NCI-H524 treated with DMSO at 0.1 percent for 48 hours (cell line): ENCODE results near the gene AGPAT1.
A peak's percentile ranks its signal among the peaks of the same experiment; 100 is the strongest.
"Not testable (repeated sequence)": the region's sequence is repeated elsewhere in the genome, so short reads cannot be mapped to it uniquely, and the experiment has no call there.

Experiments used
- DNase-seq: peaks from one replicate; lab custom pipeline; 2025; lab: John Stamatoyannopoulos, UW

AGPAT1 gene

GRCh38 chr6:32148289-32149091 is 27.4 kb downstream of the AGPAT1 start:
- no peak for DNase-seq

GRCh38 chr6:32147401-32148132 is 28.3 kb downstream of the AGPAT1 start:
- no peak for DNase-seq

GRCh38 chr6:32146687-32147086 is 29.2 kb downstream of the AGPAT1 start:
- DNase-seq, result no peak

- DNase-seq, result no peak
Observed at GRCh38 chr6:32146287-32146686, 29.6 kb downstream of the AGPAT1 start.

- DNase-seq, result not testable (repeated sequence)
Observed at GRCh38 chr6:32144238-32144637, 31.6 kb downstream of the AGPAT1 start.

- no peak for DNase-seq
Observed at GRCh38 chr6:32140420-32141046, 35.4 kb downstream of the AGPAT1 start.

GRCh38 chr6:32139590-32139989 is 36.3 kb downstream of the AGPAT1 start:
- no peak for DNase-seq

GRCh38 chr6:32137454-32137853 is 38.4 kb downstream of the AGPAT1 start:
- no peak for DNase-seq

GRCh38 chr6:32133786-32134185 is 42.1 kb downstream of the AGPAT1 start:
- no peak for DNase-seq

- DNase-seq, result no peak
Observed at GRCh38 chr6:32132110-32132509, 43.8 kb downstream of the AGPAT1 start.

GRCh38 chr6:32131439-32131948 is 44.4 kb downstream of the AGPAT1 start:
- DNase-seq, result no peak

- DNase-seq, result no peak
Observed at GRCh38 chr6:32129297-32130088, 46.4 kb downstream of the AGPAT1 start.

- DNase-seq, result no peak
Observed at GRCh38 chr6:32128751-32129296, 47.1 kb downstream of the AGPAT1 start.

GRCh38 chr6:32127717-32128592 is 47.9 kb downstream of the AGPAT1 start, which contains the start of gene ATF6B:
Gene ATF6B (minus strand): TSS chr6:32128246. CDS start chr6:32128207, 39 bp downstream.
- DNase-seq, result peak; percentile 95

- DNase-seq, result no peak
Observed at GRCh38 chr6:32127409-32127716, 48.5 kb downstream of the AGPAT1 start.

- DNase-seq, result no peak
Observed at GRCh38 chr6:32126880-32127279, 49.0 kb downstream of the AGPAT1 start.

- no peak for DNase-seq
Observed at GRCh38 chr6:32123681-32124080, 52.2 kb downstream of the AGPAT1 start.

- DNase-seq, result no peak
Observed at GRCh38 chr6:32120573-32121059, 55.3 kb downstream of the AGPAT1 start.

GRCh38 chr6:32118782-32119628 is 56.9 kb downstream of the AGPAT1 start:
- DNase-seq, result peak; percentile 39
